ENCODE measurements around the gene PIEZO2.

DNA sequence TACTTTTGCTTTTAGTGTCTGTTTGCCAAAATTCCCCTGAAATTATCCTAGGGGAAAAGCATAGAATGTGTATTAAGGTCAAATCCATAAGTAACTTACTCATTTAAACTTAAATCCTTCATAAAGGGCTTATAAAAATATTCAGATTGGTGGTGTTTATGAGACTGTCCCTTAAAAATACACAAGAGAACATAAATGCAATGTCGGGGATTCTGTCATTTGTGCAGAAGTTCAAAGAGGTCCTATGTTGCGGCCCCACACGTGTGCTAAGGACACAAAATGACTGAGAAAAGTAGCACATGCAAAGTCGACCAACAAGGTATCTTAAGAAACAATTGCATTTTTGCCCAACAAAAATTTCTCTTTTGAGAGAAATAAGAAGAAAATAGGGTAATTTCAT is 225.1 kb downstream of the PIEZO2 start:
- TF ChIP-seq, protein P1, sequence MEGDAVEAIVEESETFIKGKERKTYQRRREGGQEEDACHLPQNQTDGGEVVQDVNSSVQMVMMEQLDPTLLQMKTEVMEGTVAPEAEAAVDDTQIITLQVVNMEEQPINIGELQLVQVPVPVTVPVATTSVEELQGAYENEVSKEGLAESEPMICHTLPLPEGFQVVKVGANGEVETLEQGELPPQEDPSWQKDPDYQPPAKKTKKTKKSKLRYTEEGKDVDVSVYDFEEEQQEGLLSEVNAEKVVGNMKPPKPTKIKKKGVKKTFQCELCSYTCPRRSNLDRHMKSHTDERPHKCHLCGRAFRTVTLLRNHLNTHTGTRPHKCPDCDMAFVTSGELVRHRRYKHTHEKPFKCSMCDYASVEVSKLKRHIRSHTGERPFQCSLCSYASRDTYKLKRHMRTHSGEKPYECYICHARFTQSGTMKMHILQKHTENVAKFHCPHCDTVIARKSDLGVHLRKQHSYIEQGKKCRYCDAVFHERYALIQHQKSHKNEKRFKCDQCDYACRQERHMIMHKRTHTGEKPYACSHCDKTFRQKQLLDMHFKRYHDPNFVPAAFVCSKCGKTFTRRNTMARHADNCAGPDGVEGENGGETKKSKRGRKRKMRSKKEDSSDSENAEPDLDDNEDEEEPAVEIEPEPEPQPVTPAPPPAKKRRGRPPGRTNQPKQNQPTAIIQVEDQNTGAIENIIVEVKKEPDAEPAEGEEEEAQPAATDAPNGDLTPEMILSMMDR (conservative IDR thresholded peaks at IDR 0.05) = no peak
- no peak for TF ChIP-seq ZFX (IDR thresholded peaks at IDR 0.05)

Measured in C4-2B (cell line).